HepG2 (cell line): ENCODE data around the gene KBTBD13. TPM values are rescaled to one million over a fixed set of nuclear protein-coding genes. Genes with fewer than 3 reads are reported as not detected.
A peak's percentile ranks its signal among the peaks of the same experiment; 100 is the strongest.

Source experiments
- DNMT1 ChIP-seq: sonication (generic); formaldehyde crosslinking; IDR thresholded peaks from 2 replicates; pipeline ENCODE4 v1.5.1; 2020; ENCODE audit warnings: mild to moderate bottlenecking, missing genetic modification reagents
- FIP1L1 ChIP-seq: fragments of 200-400 bp; formaldehyde crosslinking; IDR thresholded peaks from 2 replicates; pipeline ENCODE4 v1.6.1; 2018; ENCODE audit warnings: low read depth, mild to moderate bottlenecking, low read length, moderate library complexity, borderline replicate concordance; ENCODE audit not compliant: insufficient read depth
- FOSL2 ChIP-seq: sonication (generic); formaldehyde crosslinking; IDR thresholded peaks from 2 replicates; pipeline ENCODE4 v1.4.0; 2020; ENCODE audit warnings: missing genetic modification reagents
- GFI1 ChIP-seq: sonication (generic); formaldehyde crosslinking; IDR thresholded peaks from 2 replicates; pipeline ENCODE4 v1.5.0; 2020; ENCODE audit warnings: missing genetic modification reagents, mild to moderate bottlenecking, borderline replicate concordance
- JUND ChIP-seq: sonication (generic); formaldehyde crosslinking; IDR thresholded peaks from 2 replicates; pipeline ENCODE4 v1.8.0; 2022; ENCODE audit warnings: mild to moderate bottlenecking, missing genetic modification reagents
- MED8 ChIP-seq: sonication (generic); formaldehyde crosslinking; IDR thresholded peaks from 2 replicates; pipeline ENCODE4 v1.8.1; 2023; ENCODE audit warnings: mild to moderate bottlenecking, missing genetic modification reagents; ENCODE audit not compliant: insufficient replicate concordance
- MTA3 ChIP-seq: sonication (generic); formaldehyde crosslinking; IDR thresholded peaks from 2 replicates; pipeline ENCODE4 v1.4.0; 2020; ENCODE audit warnings: missing genetic modification reagents
- NR2F1 ChIP-seq, 2 experiments: fragments of 450-650 bp in 1 of 2; formaldehyde crosslinking in 1 of 2; IDR thresholded peaks; 2 replicates each; pipeline versions ENCODE4 v1.5.0 to v1.6.1; 2016 to 2020; ENCODE audit warnings: mild to moderate bottlenecking in 1 of 2, missing compliant biosample characterization in 1 of 2, missing genetic modification reagents in 1 of 2, moderate library complexity in 1 of 2
- ZNF292 ChIP-seq: sonication (generic); formaldehyde crosslinking; IDR thresholded peaks from 2 replicates; pipeline ENCODE4 v1.8.1; 2022; ENCODE audit warnings: mild to moderate bottlenecking, low read depth, missing genetic modification reagents, borderline replicate concordance
- ZNF546 ChIP-seq: sonication (generic); formaldehyde crosslinking; conservative IDR thresholded peaks from 2 replicates; pipeline ENCODE4 v1.8.1; 2023; ENCODE audit warnings: mild to moderate bottlenecking, missing genetic modification reagents
- ZNF607 ChIP-seq: sonication (generic); formaldehyde crosslinking; IDR thresholded peaks from 2 replicates; pipeline ENCODE4 v1.5.1; 2020; ENCODE audit warnings: missing genetic modification reagents, mild to moderate bottlenecking, borderline replicate concordance
- ZNF746 ChIP-seq: sonication (generic); formaldehyde crosslinking; IDR thresholded peaks from 2 replicates; pipeline ENCODE4 v1.8.0; 2022; ENCODE audit warnings: mild to moderate bottlenecking, missing genetic modification reagents
- ZNF781 ChIP-seq: sonication (generic); formaldehyde crosslinking; IDR thresholded peaks from 2 replicates; pipeline ENCODE4 v1.5.1; 2020; ENCODE audit warnings: borderline replicate concordance, mild to moderate bottlenecking, missing genetic modification reagents; ENCODE audit errors: not compliant biosample characterization
- polyA plus RNA-seq, 8 experiments: library from polyadenylated mRNA; depleted of rRNA in 3 of 8; stranded (reverse) in 7 of 8; unstranded in 1 of 8; fragments of >200 nt; fragmentation: Illumina TruSeq in 4 of 8; extraction: Trizol in 4 of 8; gene quantifications; 2 replicates each; pipeline versions ENCODE4 v1.2.1 to v1.2.3, GENCODE V29; 2011 to 2016; ENCODE audit warnings: low read depth in 4 of 8, missing spikeins in 1 of 8, mixed read lengths in 1 of 8; ENCODE audit not compliant: insufficient read depth in 1 of 8
- total RNA-seq, 5 experiments: library from RNA; depleted of rRNA; stranded (reverse); fragments of >200 nt; fragmentation: Illumina TruSeq; extraction: Trizol; gene quantifications; 2 replicates each; pipeline ENCODE4 v1.2.3, GENCODE V29; 2016; ENCODE audit warnings: low read depth in 1 of 5
- TF ChIP-seq, protein P1 (sequence below): sonication (generic); formaldehyde crosslinking; IDR thresholded peaks from 2 replicates; pipeline ENCODE4 v1.4.0; 2020; ENCODE audit warnings: missing genetic modification reagents
- TF ChIP-seq, protein P2 (sequence below): sonication (generic); formaldehyde crosslinking; IDR thresholded peaks from 2 replicates; pipeline ENCODE4 v1.5.1; 2020; ENCODE audit warnings: mild to moderate bottlenecking, missing genetic modification reagents, borderline replicate concordance
- TF ChIP-seq, protein P3 (sequence below): sonication (generic); formaldehyde crosslinking; IDR thresholded peaks from 2 replicates; pipeline ENCODE4 v1.4.0; 2020; ENCODE audit warnings: mild to moderate bottlenecking, missing genetic modification reagents, borderline replicate concordance

Gene KBTBD13
- total and polyA plus RNA-seq, 2 of the 13 experiments (the other 11 are each of a cell fraction or from before 2014, with no cell fraction given) = not detected

DNA sequence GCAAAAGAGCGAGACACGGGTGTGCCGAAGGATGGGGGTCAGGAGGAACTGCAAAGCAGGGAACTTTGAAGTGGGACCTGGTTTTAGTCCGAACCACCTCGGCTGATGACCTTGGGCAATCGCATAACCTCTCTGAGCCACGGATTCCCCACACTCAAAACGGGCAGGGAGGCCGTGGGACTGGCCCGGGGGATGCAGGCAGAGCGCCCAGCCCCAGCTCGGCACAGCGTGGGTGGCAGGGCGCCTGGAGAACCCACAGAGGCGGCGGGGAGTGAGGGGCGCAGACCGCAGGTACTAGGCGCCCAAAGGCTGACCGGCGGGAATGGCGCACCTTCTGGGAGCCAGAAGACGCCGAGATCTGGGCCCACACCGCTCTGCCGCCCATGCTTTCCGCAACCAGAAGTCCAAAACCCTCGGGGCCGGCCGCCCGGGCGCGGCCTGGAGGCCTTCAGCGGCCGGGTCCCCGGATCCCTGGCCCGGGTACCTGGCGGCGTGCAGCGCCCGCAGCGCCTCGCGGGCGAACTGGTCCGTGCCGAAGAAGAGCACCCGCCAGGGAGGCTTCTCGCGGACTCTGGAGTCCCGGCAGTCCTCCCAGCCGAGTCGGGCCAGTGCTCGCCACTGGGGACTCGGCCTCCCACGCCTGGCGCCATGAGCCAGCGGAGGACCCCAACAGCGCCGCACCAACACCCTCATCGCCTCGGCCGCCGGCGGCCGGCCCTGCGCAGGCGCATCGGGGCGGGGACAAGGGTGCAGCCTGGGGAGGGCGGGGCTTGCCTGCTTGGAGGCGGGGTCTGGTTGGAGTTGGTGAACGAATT, 47.4 kb upstream of the KBTBD13 start, which contains the start of gene MTFMT (continued):
- TF ChIP-seq FIP1L1 = no peak
- 0 out of 2 replicates have a peak, but pooled peaks have one; percentile 36 for TF ChIP-seq ZNF546
- TF ChIP-seq MED8 (CRISPR knock-in tag) = peak; percentile 38
- TF ChIP-seq ZNF292 (CRISPR knock-in tag) = no peak
- TF ChIP-seq, protein P1, sequence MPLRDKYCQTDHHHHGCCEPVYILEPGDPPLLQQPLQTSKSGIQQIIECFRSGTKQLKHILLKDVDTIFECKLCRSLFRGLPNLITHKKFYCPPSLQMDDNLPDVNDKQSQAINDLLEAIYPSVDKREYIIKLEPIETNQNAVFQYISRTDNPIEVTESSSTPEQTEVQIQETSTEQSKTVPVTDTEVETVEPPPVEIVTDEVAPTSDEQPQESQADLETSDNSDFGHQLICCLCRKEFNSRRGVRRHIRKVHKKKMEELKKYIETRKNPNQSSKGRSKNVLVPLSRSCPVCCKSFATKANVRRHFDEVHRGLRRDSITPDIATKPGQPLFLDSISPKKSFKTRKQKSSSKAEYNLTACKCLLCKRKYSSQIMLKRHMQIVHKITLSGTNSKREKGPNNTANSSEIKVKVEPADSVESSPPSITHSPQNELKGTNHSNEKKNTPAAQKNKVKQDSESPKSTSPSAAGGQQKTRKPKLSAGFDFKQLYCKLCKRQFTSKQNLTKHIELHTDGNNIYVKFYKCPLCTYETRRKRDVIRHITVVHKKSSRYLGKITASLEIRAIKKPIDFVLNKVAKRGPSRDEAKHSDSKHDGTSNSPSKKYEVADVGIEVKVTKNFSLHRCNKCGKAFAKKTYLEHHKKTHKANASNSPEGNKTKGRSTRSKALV = no peak
- no peak for TF ChIP-seq GFI1 (CRISPR knock-in tag)
- TF ChIP-seq, protein P2, sequence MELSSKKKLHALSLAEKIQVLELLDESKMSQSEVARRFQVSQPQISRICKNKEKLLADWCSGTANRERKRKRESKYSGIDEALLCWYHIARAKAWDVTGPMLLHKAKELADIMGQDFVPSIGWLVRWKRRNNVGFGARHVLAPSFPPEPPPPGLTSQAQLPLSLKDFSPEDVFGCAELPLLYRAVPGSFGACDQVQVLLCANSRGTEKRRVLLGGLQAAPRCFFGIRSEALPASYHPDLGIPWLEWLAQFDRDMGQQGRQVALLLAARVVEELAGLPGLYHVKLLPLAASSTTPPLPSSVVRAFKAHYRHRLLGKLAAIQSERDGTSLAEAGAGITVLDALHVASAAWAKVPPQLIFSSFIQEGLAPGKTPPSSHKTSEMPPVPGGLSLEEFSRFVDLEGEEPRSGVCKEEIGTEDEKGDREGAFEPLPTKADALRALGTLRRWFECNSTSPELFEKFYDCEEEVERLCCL = no peak
- TF ChIP-seq FOSL2 (CRISPR knock-in tag) = no peak
- TF ChIP-seq, protein P3, sequence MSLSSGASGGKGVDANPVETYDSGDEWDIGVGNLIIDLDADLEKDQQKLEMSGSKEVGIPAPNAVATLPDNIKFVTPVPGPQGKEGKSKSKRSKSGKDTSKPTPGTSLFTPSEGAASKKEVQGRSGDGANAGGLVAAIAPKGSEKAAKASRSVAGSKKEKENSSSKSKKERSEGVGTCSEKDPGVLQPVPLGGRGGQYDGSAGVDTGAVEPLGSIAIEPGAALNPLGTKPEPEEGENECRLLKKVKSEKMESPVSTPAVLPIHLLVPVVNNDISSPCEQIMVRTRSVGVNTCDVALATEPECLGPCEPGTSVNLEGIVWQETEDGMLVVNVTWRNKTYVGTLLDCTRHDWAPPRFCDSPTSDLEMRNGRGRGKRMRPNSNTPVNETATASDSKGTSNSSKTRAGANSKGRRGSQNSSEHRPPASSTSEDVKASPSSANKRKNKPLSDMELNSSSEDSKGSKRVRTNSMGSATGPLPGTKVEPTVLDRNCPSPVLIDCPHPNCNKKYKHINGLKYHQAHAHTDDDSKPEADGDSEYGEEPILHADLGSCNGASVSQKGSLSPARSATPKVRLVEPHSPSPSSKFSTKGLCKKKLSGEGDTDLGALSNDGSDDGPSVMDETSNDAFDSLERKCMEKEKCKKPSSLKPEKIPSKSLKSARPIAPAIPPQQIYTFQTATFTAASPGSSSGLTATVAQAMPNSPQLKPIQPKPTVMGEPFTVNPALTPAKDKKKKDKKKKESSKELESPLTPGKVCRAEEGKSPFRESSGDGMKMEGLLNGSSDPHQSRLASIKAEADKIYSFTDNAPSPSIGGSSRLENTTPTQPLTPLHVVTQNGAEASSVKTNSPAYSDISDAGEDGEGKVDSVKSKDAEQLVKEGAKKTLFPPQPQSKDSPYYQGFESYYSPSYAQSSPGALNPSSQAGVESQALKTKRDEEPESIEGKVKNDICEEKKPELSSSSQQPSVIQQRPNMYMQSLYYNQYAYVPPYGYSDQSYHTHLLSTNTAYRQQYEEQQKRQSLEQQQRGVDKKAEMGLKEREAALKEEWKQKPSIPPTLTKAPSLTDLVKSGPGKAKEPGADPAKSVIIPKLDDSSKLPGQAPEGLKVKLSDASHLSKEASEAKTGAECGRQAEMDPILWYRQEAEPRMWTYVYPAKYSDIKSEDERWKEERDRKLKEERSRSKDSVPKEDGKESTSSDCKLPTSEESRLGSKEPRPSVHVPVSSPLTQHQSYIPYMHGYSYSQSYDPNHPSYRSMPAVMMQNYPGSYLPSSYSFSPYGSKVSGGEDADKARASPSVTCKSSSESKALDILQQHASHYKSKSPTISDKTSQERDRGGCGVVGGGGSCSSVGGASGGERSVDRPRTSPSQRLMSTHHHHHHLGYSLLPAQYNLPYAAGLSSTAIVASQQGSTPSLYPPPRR (CRISPR knock-in tag) = no peak
- TF ChIP-seq ZNF746 (CRISPR knock-in tag) = no peak
- no peak for TF ChIP-seq MTA3 (CRISPR knock-in tag)
- no peak for TF ChIP-seq DNMT1 (CRISPR knock-in tag)
- no peak for TF ChIP-seq NR2F1 (CRISPR knock-in tag; IDR thresholded peaks at IDR 0.05)
- TF ChIP-seq JUND (CRISPR knock-in tag) = no peak
- TF ChIP-seq ZNF781 (CRISPR knock-in tag) = no peak
- 0 out of 2 replicates have a peak, but pooled peaks have one; percentile 21 for TF ChIP-seq ZNF607 (CRISPR knock-in tag)
